ENCODE measurements around the gene C1orf52.
"Not testable (repeated sequence)": the region's sequence is repeated elsewhere in the genome, so short reads cannot be mapped to it uniquely, and the experiment has no call there.

C1orf52 gene

GRCh38 chr1:85277802-85278201, 18.3 kb upstream of the C1orf52 start:
- no peak for DNase-seq (ENCODE audit: low read depth)

- no peak for DNase-seq (ENCODE audit: low read depth)
Measured at GRCh38 chr1:85276978-85277639, 17.6 kb upstream of the C1orf52 start.

- DNase-seq (ENCODE audit: low read depth): peak; percentile 96
Measured at GRCh38 chr1:85276215-85276977, 16.9 kb upstream of the C1orf52 start, which contains the start of gene BCL10. BCL10 (minus strand) TSS chr1:85276632; CDS start chr1:85276352, 280 bp downstream.

GRCh38 chr1:85275701-85276214, 16.3 kb upstream of the C1orf52 start:
- no peak for DNase-seq (ENCODE audit: low read depth)

- peak; percentile 77 for DNase-seq (ENCODE audit: low read depth)
Measured at GRCh38 chr1:85274969-85275453, 15.5 kb upstream of the C1orf52 start.

DNA sequence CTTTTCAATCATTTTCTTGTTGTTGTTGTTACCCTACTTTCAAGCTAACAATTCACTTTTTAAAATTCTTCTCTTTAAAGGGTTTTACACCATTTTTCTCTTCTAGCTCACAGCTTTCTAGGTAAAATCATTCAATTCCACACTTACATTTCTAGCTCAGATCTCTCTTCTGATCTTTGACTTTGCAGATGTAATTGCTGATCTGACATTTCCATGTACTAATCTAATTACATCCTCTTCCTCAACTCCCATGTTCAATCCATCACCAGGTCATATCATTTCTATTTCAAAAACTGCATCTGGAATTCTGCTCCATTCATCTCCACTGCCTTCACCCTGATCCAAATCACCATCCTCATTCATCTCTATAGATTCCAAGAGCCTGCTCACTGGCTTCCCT, 13.9 kb upstream of the C1orf52 start:
- DNase-seq (ENCODE audit: low read depth): no peak

- DNase-seq (ENCODE audit: low read depth): no peak
Measured at GRCh38 chr1:85268801-85269585, 9.5 kb upstream of the C1orf52 start.

GRCh38 chr1:85267313-85267712, 7.9 kb upstream of the C1orf52 start:
- no peak for DNase-seq (ENCODE audit: low read depth)

- DNase-seq (ENCODE audit: low read depth): no peak
Measured at GRCh38 chr1:85264150-85264549, 4.7 kb upstream of the C1orf52 start.

DNA sequence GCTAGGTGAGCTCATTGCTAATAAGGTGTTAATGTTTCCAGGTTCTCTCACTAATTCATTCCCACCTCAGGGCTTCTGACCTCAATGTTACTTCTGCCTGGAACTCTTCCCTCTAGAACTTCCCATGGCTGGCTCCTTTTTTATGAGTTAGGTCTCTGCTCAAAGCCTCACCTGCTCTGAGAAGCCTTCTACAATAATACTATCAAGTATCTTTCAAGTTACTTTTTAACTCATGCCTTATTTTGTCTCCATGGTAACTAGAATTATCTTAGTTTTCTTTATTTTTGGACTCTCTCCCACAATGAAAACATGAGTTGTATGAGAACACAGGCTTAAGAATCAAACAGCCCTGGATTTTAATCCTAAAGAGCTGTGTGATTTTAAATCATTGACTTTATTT, 3.5 kb upstream of the C1orf52 start:
- no peak for DNase-seq (ENCODE audit: low read depth)

- no peak for DNase-seq (ENCODE audit: low read depth)
Measured at GRCh38 chr1:85259912-85260274, 431 bp upstream of the C1orf52 start.

GRCh38 chr1:85258536-85259117, 835 bp downstream of the C1orf52 start:
- no peak for DNase-seq (ENCODE audit: low read depth)

- DNase-seq (ENCODE audit: low read depth): not testable (repeated sequence)
Measured at GRCh38 chr1:85249042-85249441, 10.4 kb downstream of the C1orf52 start.

GRCh38 chr1:85245891-85246290, 13.6 kb downstream of the C1orf52 start:
- no peak for DNase-seq (ENCODE audit: low read depth)

DNA sequence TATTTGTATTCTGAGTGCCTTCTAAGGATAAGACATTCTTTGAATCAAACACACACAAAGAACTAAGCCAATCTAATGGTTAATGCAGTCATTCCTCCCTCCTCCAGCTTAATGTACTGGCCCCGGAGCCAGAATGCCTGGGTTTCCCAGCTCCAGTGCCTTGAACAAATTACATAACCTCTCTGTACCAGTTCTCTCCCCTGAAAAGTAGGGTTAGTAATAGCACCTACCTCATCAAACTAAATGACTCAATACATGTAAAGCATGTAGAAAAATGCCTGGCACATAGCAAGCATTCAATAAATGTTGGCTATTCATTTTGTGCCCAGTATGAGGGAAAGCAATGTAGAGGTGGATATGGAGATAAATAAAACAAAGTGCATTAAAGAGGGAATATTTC, 14.0 kb downstream of the C1orf52 start:
- no peak for DNase-seq (ENCODE audit: low read depth)

- no peak for DNase-seq (ENCODE audit: low read depth)
Measured at GRCh38 chr1:85244271-85245061, 15.0 kb downstream of the C1orf52 start.

DNA sequence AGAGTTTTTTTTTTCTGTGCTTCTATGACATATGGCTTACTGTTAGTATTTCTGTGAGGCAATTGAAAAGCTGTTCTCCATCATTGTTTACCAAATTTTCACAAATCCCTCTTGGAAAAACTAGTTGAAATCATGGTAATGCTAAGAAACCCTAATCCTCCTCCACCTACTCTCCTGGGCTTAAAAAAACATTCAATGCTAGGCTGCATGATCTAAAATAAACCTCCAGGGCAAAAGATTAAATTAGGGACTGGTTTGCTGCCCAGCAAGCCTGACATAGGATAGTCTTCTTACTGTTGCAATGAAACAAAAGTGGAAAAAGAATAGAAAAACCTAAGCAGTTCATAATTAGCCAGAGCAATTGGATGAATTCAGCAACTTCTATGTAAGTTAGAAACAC, 16.1 kb downstream of the C1orf52 start:
- DNase-seq (ENCODE audit: low read depth): no peak

- DNase-seq (ENCODE audit: low read depth): no peak
Measured at GRCh38 chr1:85240643-85241042, 18.8 kb downstream of the C1orf52 start.

GRCh38 chr1:85240174-85240601, 19.3 kb downstream of the C1orf52 start:
- DNase-seq (ENCODE audit: low read depth): no peak

DNA sequence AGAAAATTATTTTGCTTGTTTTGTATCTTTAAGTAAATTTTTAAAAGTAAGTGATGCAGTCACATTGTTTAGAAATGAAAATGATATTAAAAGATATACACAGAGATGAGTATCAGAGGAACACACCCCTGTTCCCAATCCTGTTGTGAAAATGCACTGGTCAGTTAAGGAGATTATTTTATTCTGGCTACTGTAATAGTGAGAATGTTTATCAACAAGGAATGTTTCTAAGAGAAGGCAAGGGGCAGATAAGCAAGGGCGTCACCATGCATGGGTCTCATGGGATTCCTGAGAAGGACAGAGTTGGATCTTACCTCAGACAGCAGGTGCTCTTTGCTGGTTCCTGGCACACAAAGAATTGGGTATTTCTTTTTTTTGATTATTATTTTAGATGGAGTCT, 21.8 kb downstream of the C1orf52 start:
- no peak for DNase-seq (ENCODE audit: low read depth)

GRCh38 chr1:85230305-85230977, 29.0 kb downstream of the C1orf52 start:
- DNase-seq (ENCODE audit: low read depth): no peak

All from stromal cell of bone marrow (primary cell).